ENCODE measurements around the gene CD164. TPM values are rescaled to one million over a fixed set of nuclear protein-coding genes. Genes with fewer than 3 reads are reported as not detected.

CD164 gene
- total and polyA plus RNA-seq, 2 of the 13 experiments (the other 11 are each of a cell fraction or from before 2014, with no cell fraction given): 222 to 293 TPM

DNA sequence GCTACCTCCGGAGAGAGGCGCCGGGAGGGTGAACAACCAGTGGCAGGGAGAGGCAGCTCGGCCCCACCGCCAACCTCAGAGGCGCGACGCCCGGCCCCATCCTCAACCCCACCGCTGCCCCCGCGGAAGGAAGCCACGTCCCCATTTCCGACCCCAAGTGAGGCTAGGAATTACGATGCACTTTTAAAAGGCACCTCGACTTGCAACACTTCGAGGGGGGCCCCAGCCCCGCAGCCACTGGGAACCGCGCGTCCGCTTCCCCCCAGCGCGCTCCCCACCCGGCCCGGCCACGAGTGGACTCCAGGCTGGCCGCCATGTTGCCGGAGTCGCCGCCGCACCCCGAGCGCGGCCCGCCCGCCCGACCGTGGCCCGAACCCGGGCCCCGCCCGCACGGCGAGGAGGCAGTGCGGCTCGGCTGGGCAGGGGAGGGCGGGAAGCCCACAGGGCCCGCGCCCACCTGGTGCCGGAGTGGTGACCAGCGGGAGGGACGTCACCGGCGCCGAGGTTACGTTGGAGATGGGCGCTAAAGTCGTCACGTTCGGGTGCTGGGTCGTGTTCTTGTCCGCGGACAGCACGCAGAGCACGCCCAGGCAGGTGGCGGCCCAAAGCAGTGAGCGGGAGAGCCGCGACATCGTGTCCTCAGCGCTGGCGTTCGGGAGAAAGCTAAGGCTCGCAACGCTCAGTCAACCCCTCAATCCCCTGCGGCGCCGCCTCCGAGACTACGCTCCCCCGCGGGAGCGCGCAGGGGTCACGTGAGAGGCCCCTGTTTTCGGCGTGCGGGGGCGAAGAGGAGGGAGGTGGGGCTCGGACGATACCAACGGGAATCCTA is at the start of gene CD164 (continued):
- TF ChIP-seq, protein P1, sequence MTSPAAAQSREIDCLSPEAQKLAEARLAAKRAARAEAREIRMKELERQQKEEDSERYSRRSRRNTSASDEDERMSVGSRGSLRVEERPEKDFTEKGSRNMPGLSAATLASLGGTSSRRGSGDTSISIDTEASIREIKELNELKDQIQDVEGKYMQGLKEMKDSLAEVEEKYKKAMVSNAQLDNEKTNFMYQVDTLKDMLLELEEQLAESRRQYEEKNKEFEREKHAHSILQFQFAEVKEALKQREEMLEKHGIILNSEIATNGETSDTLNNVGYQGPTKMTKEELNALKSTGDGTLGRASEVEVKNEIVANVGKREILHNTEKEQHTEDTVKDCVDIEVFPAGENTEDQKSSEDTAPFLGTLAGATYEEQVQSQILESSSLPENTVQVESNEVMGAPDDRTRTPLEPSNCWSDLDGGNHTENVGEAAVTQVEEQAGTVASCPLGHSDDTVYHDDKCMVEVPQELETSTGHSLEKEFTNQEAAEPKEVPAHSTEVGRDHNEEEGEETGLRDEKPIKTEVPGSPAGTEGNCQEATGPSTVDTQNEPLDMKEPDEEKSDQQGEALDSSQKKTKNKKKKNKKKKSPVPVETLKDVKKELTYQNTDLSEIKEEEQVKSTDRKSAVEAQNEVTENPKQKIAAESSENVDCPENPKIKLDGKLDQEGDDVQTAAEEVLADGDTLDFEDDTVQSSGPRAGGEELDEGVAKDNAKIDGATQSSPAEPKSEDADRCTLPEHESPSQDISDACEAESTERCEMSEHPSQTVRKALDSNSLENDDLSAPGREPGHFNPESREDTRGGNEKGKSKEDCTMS (CRISPR knock-in tag; conservative IDR thresholded peaks at IDR 0.05): no peak
- TF ChIP-seq KDM4B (CRISPR knock-in tag; IDR thresholded peaks at IDR 0.05) (no peak; the same call in 1 of the 2 replicates), ZNF883 (CRISPR knock-in tag; IDR thresholded peaks at IDR 0.05; ENCODE audit: not compliant biosample characterization) (no peak), HOXA3 (CRISPR knock-in tag; IDR thresholded peaks at IDR 0.05) (peak; percentile 96), ZNF768 (CRISPR knock-in tag; IDR thresholded peaks at IDR 0.05) (no peak), MAF1 (CRISPR knock-in tag; IDR thresholded peaks at IDR 0.05; ENCODE audit: borderline replicate concordance) (no peak), ZNF652 (CRISPR knock-in tag; IDR thresholded peaks at IDR 0.05; ENCODE audit: borderline replicate concordance, low read depth) (no peak), TOE1 (CRISPR knock-in tag; IDR thresholded peaks at IDR 0.05) (0 out of 2 replicates have a peak, but pooled peaks have one; percentile 34), RFX1 (IDR thresholded peaks at IDR 0.05) (no peak), SMC3 (IDR thresholded peaks at IDR 0.05; ENCODE audit: low read length) (no peak), FLYWCH1 (CRISPR knock-in tag; IDR thresholded peaks at IDR 0.05) (no peak), FOXC1 (CRISPR knock-in tag; IDR thresholded peaks at IDR 0.05; ENCODE audit: borderline replicate concordance) (no peak), ZNF703 (CRISPR knock-in tag; IDR thresholded peaks at IDR 0.05; ENCODE audit: borderline replicate concordance) (0 out of 2 replicates have a peak, but pooled peaks have one; percentile 28), ZNF501 (CRISPR knock-in tag; IDR thresholded peaks at IDR 0.05) (no peak)
- TF ChIP-seq, protein P2, sequence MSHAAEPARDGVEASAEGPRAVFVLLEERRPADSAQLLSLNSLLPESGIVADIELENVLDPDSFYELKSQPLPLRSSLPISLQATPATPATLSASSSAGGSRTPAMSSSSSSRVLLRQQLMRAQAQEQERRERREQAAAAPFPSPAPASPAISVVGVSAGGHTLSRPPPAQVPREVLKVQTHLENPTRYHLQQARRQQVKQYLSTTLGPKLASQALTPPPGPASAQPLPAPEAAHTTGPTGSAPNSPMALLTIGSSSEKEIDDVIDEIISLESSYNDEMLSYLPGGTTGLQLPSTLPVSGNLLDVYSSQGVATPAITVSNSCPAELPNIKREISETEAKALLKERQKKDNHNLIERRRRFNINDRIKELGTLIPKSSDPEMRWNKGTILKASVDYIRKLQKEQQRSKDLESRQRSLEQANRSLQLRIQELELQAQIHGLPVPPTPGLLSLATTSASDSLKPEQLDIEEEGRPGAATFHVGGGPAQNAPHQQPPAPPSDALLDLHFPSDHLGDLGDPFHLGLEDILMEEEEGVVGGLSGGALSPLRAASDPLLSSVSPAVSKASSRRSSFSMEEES (CRISPR knock-in tag; IDR thresholded peaks at IDR 0.05): peak; percentile 91
- TF ChIP-seq, protein P3, sequence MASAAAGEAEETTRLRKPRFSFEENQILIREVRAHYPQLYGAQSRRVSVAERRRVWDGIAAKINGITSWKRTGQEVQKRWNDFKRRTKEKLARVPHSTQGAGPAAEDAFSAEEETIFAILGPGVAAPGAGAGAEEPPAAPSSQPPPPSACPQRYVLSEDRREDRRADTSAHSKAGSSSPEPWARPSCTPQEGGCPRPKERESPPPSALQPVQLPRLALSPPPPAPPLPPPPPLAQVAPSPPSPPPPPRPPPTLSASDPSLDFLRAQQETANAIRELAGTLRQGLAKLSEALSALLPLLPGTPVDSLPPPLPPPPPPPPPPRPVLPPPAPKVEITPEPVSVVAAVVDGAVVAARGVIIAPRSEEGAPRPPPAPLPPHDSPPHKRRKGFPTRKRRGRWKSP (CRISPR knock-in tag; IDR thresholded peaks at IDR 0.05): peak; percentile 66
- TF ChIP-seq, protein P4, sequence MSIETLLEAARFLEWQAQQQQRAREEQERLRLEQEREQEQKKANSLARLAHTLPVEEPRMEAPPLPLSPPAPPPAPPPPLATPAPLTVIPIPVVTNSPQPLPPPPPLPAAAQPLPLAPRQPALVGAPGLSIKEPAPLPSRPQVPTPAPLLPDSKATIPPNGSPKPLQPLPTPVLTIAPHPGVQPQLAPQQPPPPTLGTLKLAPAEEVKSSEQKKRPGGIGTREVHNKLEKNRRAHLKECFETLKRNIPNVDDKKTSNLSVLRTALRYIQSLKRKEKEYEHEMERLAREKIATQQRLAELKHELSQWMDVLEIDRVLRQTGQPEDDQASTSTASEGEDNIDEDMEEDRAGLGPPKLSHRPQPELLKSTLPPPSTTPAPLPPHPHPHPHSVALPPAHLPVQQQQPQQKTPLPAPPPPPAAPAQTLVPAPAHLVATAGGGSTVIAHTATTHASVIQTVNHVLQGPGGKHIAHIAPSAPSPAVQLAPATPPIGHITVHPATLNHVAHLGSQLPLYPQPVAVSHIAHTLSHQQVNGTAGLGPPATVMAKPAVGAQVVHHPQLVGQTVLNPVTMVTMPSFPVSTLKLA (IDR thresholded peaks at IDR 0.05): no peak; the same call in 1 of the 2 replicates
- TF ChIP-seq, protein P5, sequence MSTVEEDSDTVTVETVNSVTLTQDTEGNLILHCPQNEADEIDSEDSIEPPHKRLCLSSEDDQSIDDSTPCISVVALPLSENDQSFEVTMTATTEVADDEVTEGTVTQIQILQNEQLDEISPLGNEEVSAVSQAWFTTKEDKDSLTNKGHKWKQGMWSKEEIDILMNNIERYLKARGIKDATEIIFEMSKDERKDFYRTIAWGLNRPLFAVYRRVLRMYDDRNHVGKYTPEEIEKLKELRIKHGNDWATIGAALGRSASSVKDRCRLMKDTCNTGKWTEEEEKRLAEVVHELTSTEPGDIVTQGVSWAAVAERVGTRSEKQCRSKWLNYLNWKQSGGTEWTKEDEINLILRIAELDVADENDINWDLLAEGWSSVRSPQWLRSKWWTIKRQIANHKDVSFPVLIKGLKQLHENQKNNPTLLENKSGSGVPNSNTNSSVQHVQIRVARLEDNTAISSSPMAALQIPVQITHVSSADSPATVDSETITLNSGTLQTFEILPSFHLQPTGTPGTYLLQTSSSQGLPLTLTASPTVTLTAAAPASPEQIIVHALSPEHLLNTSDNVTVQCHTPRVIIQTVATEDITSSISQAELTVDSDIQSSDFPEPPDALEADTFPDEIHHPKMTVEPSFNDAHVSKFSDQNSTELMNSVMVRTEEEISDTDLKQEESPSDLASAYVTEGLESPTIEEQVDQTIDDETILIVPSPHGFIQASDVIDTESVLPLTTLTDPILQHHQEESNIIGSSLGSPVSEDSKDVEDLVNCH (CRISPR knock-in tag; IDR thresholded peaks at IDR 0.05): no peak
- TF ChIP-seq, protein P6, sequence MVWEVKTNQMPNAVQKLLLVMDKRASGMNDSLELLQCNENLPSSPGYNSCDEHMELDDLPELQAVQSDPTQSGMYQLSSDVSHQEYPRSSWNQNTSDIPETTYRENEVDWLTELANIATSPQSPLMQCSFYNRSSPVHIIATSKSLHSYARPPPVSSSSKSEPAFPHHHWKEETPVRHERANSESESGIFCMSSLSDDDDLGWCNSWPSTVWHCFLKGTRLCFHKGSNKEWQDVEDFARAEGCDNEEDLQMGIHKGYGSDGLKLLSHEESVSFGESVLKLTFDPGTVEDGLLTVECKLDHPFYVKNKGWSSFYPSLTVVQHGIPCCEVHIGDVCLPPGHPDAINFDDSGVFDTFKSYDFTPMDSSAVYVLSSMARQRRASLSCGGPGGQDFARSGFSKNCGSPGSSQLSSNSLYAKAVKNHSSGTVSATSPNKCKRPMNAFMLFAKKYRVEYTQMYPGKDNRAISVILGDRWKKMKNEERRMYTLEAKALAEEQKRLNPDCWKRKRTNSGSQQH (CRISPR knock-in tag; IDR thresholded peaks at IDR 0.05; ENCODE audit: low read depth): peak; percentile 18; the same call in 1 of the 2 replicates

Data from HepG2 (cell line).